Activated CD4-positive, alpha-beta memory T cell treated with anti-CD3 and anti-CD28 coated beads for 36 hours (primary cell): Measurements from ENCODE around the gene USP24. TPM values are rescaled to one million over a fixed set of nuclear protein-coding genes. Genes with fewer than 3 reads are reported as not detected.

ENCODE experiments used
- CTCF ChIA-PET: fragments of 350-600 bp; sonication (Branson Sonifier 250); formaldehyde crosslinking; loops from one replicate; lab custom pipeline; 2021; ENCODE audit warnings: antibody characterized with exemption, inconsistent platforms; lab: Charles Lee
- POLR2A ChIA-PET: fragments of 350-600 bp; sonication (Branson Sonifier 250); formaldehyde crosslinking; loops from one replicate; lab custom pipeline; 2021; ENCODE audit warnings: antibody characterized with exemption; lab: Charles Lee
- DNase-seq: peaks from one replicate; pipeline ENCODE4 v3.0.0-alpha.2; 2020
- H3K27ac Mint-ChIP-seq: one replicate; pipeline ENCODE4 v1.8.0; 2021; ENCODE audit warnings: mixed read lengths
- H3K27me3 Mint-ChIP-seq: one replicate; pipeline ENCODE4 v1.8.0; 2021; ENCODE audit warnings: mixed read lengths
- H3K36me3 Mint-ChIP-seq: one replicate; pipeline ENCODE4 v1.8.0; 2021; ENCODE audit warnings: mixed read lengths
- H3K4me1 Mint-ChIP-seq: one replicate; pipeline ENCODE4 v1.8.0; 2021; ENCODE audit warnings: low read depth, mixed read lengths
- H3K4me3 Mint-ChIP-seq: one replicate; pipeline ENCODE4 v1.8.0; 2021; ENCODE audit warnings: mild to moderate bottlenecking, mixed read lengths
- H3K9me3 Mint-ChIP-seq: one replicate; pipeline ENCODE4 v1.8.0; 2021; ENCODE audit warnings: mixed read lengths
- intact Hi-C: fragments of 100-400 bp; cut with micrococcal nuclease; formaldehyde crosslinking; loops from one replicate; pipeline ENCODE4 v1.15.1; 2023
- total RNA-seq, 2 experiments: library from RNA; stranded (reverse); gene quantifications; one replicate each; pipeline ENCODE4 v1.2.3, GENCODE V29; 2021

USP24 gene
- total RNA-seq, 2 experiments from 2014 or later: 37.4 to 39.9 TPM

GRCh38 chr1:55172272-55172671 is 42.9 kb downstream of the USP24 start:
- ChIA-PET CTCF (no interaction called here), POLR2A (no interaction called here)
- Mint-ChIP-seq H3K9me3 (no peaks in the 10 kb centered on the region), H3K4me1 (peaks cover 26% of the 10 kb centered on the region), H3K4me3 (no peak overlapping the region), H3K27me3 (no peaks in the 10 kb centered on the region), H3K36me3 (peaks cover 16% of the 10 kb centered on the region), H3K27ac (no peak overlapping the region)
- intact Hi-C loops: no loop called here
- no peak for DNase-seq

GRCh38 chr1:55171694-55172093 is 43.5 kb downstream of the USP24 start:
- H3K4me1 Mint-ChIP-seq: peaks cover 27% of the 10 kb centered on the region
- no peaks in the 10 kb centered on the region for H3K27me3 Mint-ChIP-seq
- no peak for DNase-seq
- CTCF ChIA-PET: no interaction called here
- no peak overlapping the region for H3K4me3 Mint-ChIP-seq
- H3K9me3 Mint-ChIP-seq: no peaks in the 10 kb centered on the region
- H3K36me3 Mint-ChIP-seq: peaks cover 16% of the 10 kb centered on the region
- POLR2A ChIA-PET: no interaction called here
- no peak overlapping the region for H3K27ac Mint-ChIP-seq
- intact Hi-C loops: no loop called here

GRCh38 chr1:55170426-55170825 is 44.7 kb downstream of the USP24 start:
- Mint-ChIP-seq H3K27ac (no peak overlapping the region), H3K4me3 (no peak overlapping the region), H3K27me3 (no peaks in the 10 kb centered on the region), H3K9me3 (no peaks in the 10 kb centered on the region), H3K36me3 (peaks cover 19% of the 10 kb centered on the region), H3K4me1 (peaks cover 28% of the 10 kb centered on the region)
- no peak for DNase-seq
- intact Hi-C loops: no loop called here
- ChIA-PET POLR2A (no interaction called here), CTCF (no interaction called here)

GRCh38 chr1:55169126-55169525 is 46.0 kb downstream of the USP24 start:
- DNase-seq: no peak
- CTCF ChIA-PET: no interaction called here
- intact Hi-C loops: no loop called here
- POLR2A ChIA-PET: no interaction called here
- H3K27me3 Mint-ChIP-seq: no peaks in the 10 kb centered on the region
- H3K9me3 Mint-ChIP-seq: no peaks in the 10 kb centered on the region
- no peak overlapping the region for H3K27ac Mint-ChIP-seq
- H3K4me3 Mint-ChIP-seq: no peak overlapping the region
- H3K4me1 Mint-ChIP-seq: peaks cover 41% of the 10 kb centered on the region
- peaks cover 31% of the 10 kb centered on the region for H3K36me3 Mint-ChIP-seq

GRCh38 chr1:55168353-55168752 is 46.8 kb downstream of the USP24 start:
- H3K4me3 Mint-ChIP-seq: no peak overlapping the region
- ChIA-PET CTCF (interaction anchor here (0.6 kb wide), 1 partner anchor 94 kb away, joined by 3 read pairs; no protein-coding TSS in a partner anchor), POLR2A (no interaction called here)
- peaks cover 34% of the 10 kb centered on the region for H3K36me3 Mint-ChIP-seq
- DNase-seq: no peak
- no peaks in the 10 kb centered on the region for H3K9me3 Mint-ChIP-seq
- intact Hi-C loops: no loop called here
- H3K27ac Mint-ChIP-seq: no peak overlapping the region
- H3K4me1 Mint-ChIP-seq: peaks cover 45% of the 10 kb centered on the region
- H3K27me3 Mint-ChIP-seq: no peaks in the 10 kb centered on the region

- H3K9me3 Mint-ChIP-seq: no peaks in the 10 kb centered on the region
- no peak overlapping the region for H3K4me3 Mint-ChIP-seq
- POLR2A ChIA-PET: no interaction called here
- H3K4me1 Mint-ChIP-seq: peaks cover 45% of the 10 kb centered on the region
- no peak overlapping the region for H3K27ac Mint-ChIP-seq
- DNase-seq: no peak
- CTCF ChIA-PET: interaction anchor here (0.6 to 1.3 kb wide), 2 partner anchors 93 to 111 kb away, joined by 3 to 7 read pairs; no protein-coding TSS in a partner anchor
- intact Hi-C loops: no loop called here
- peaks cover 32% of the 10 kb centered on the region for H3K36me3 Mint-ChIP-seq
- H3K27me3 Mint-ChIP-seq: no peaks in the 10 kb centered on the region
Observed at GRCh38 chr1:55167224-55167871, 47.8 kb downstream of the USP24 start.

- ChIA-PET CTCF (interaction anchor here (0.6 kb wide), 1 partner anchor 22 kb away, joined by 4 read pairs; no protein-coding TSS in a partner anchor), POLR2A (no interaction called here)
- Mint-ChIP-seq H3K4me1 (peaks cover 41% of the 10 kb centered on the region), H3K36me3 (peaks cover 33% of the 10 kb centered on the region), H3K27me3 (no peaks in the 10 kb centered on the region), H3K4me3 (no peak overlapping the region), H3K9me3 (no peaks in the 10 kb centered on the region), H3K27ac (peak overlapping the region; percentile 69)
- no peak for DNase-seq
- intact Hi-C loops: loop anchor here (1.0 kb wide), 2 partner anchors 40 to 49 kb away; no protein-coding TSS in a partner anchor
Observed at GRCh38 chr1:55164906-55165305, 50.3 kb downstream of the USP24 start.

- ChIA-PET POLR2A (no interaction called here), CTCF (interaction anchor here (1.3 to 1.4 kb wide), 2 partner anchors 12 to 19 kb away, joined by 3 to 5 read pairs; no protein-coding TSS in a partner anchor)
- peaks cover 20% of the 10 kb centered on the region for H3K4me1 Mint-ChIP-seq
- no peak overlapping the region for H3K27ac Mint-ChIP-seq
- peaks cover 39% of the 10 kb centered on the region for H3K36me3 Mint-ChIP-seq
- intact Hi-C loops: no loop called here
- no peaks in the 10 kb centered on the region for H3K9me3 Mint-ChIP-seq
- DNase-seq: no peak
- no peak overlapping the region for H3K4me3 Mint-ChIP-seq
- no peaks in the 10 kb centered on the region for H3K27me3 Mint-ChIP-seq
Observed at GRCh38 chr1:55159571-55159970, 55.6 kb downstream of the USP24 start.

GRCh38 chr1:55156608-55157007 is 58.6 kb downstream of the USP24 start:
- H3K4me3 Mint-ChIP-seq: no peak overlapping the region
- DNase-seq: no peak
- no peaks in the 10 kb centered on the region for H3K9me3 Mint-ChIP-seq
- H3K27ac Mint-ChIP-seq: no peak overlapping the region
- intact Hi-C loops: no loop called here
- POLR2A ChIA-PET: no interaction called here
- peaks cover 26% of the 10 kb centered on the region for H3K4me1 Mint-ChIP-seq
- CTCF ChIA-PET: no interaction called here
- no peaks in the 10 kb centered on the region for H3K27me3 Mint-ChIP-seq
- peaks cover 43% of the 10 kb centered on the region for H3K36me3 Mint-ChIP-seq

GRCh38 chr1:55156093-55156492 is 59.1 kb downstream of the USP24 start:
- Mint-ChIP-seq H3K27ac (peak overlapping the region; percentile 19), H3K36me3 (peaks cover 48% of the 10 kb centered on the region), H3K4me3 (no peak overlapping the region), H3K9me3 (no peaks in the 10 kb centered on the region), H3K4me1 (peaks cover 31% of the 10 kb centered on the region), H3K27me3 (no peaks in the 10 kb centered on the region)
- intact Hi-C loops: no loop called here
- POLR2A ChIA-PET: no interaction called here
- CTCF ChIA-PET: no interaction called here
- no peak for DNase-seq

- Mint-ChIP-seq H3K27me3 (no peaks in the 10 kb centered on the region), H3K4me1 (peaks cover 36% of the 10 kb centered on the region), H3K36me3 (peaks cover 49% of the 10 kb centered on the region), H3K4me3 (no peak overlapping the region), H3K9me3 (no peaks in the 10 kb centered on the region), H3K27ac (peak overlapping the region; percentile 19)
- DNase-seq: no peak
- POLR2A ChIA-PET: no interaction called here
- intact Hi-C loops: no loop called here
- CTCF ChIA-PET: no interaction called here
Observed at GRCh38 chr1:55155522-55155921, 59.6 kb downstream of the USP24 start.

GRCh38 chr1:55154616-55155015 is 60.5 kb downstream of the USP24 start:
- H3K27ac Mint-ChIP-seq: no peak overlapping the region
- POLR2A ChIA-PET: no interaction called here
- H3K36me3 Mint-ChIP-seq: peaks cover 46% of the 10 kb centered on the region

GRCh38 chr1:55153031-55153430 is 62.1 kb downstream of the USP24 start:
- H3K4me3 Mint-ChIP-seq: no peak overlapping the region
- no peaks in the 10 kb centered on the region for H3K27me3 Mint-ChIP-seq
- intact Hi-C loops: no loop called here
- H3K27ac Mint-ChIP-seq: no peak overlapping the region
- CTCF ChIA-PET: interaction anchor here (0.6 to 2.0 kb wide), 3 partner anchors 10 to 131 kb away, joined by 3 to 9 read pairs (median 3); no protein-coding TSS in a partner anchor
- POLR2A ChIA-PET: no interaction called here
- DNase-seq: no peak
- peaks cover 36% of the 10 kb centered on the region for H3K4me1 Mint-ChIP-seq
- peaks cover 37% of the 10 kb centered on the region for H3K36me3 Mint-ChIP-seq
- no peaks in the 10 kb centered on the region for H3K9me3 Mint-ChIP-seq

More at GRCh38 chr1:55154616-55155015, 60.5 kb downstream of the USP24 start:
- CTCF ChIA-PET: interaction anchor here (0.9 to 2.0 kb wide), 2 partner anchors 11 to 94 kb away, joined by 5 to 9 read pairs; no protein-coding TSS in a partner anchor
- peaks cover 36% of the 10 kb centered on the region for H3K4me1 Mint-ChIP-seq
- H3K27me3 Mint-ChIP-seq: no peaks in the 10 kb centered on the region
- no peaks in the 10 kb centered on the region for H3K9me3 Mint-ChIP-seq
- no peak overlapping the region for H3K4me3 Mint-ChIP-seq
- no peak for DNase-seq
- intact Hi-C loops: no loop called here
